ENCODE results near the gene IGSF9B.
"Not testable (repeated sequence)": the region's sequence is repeated elsewhere in the genome, so short reads cannot be mapped to it uniquely, and the experiment has no call there.

Gene IGSF9B, protein sequence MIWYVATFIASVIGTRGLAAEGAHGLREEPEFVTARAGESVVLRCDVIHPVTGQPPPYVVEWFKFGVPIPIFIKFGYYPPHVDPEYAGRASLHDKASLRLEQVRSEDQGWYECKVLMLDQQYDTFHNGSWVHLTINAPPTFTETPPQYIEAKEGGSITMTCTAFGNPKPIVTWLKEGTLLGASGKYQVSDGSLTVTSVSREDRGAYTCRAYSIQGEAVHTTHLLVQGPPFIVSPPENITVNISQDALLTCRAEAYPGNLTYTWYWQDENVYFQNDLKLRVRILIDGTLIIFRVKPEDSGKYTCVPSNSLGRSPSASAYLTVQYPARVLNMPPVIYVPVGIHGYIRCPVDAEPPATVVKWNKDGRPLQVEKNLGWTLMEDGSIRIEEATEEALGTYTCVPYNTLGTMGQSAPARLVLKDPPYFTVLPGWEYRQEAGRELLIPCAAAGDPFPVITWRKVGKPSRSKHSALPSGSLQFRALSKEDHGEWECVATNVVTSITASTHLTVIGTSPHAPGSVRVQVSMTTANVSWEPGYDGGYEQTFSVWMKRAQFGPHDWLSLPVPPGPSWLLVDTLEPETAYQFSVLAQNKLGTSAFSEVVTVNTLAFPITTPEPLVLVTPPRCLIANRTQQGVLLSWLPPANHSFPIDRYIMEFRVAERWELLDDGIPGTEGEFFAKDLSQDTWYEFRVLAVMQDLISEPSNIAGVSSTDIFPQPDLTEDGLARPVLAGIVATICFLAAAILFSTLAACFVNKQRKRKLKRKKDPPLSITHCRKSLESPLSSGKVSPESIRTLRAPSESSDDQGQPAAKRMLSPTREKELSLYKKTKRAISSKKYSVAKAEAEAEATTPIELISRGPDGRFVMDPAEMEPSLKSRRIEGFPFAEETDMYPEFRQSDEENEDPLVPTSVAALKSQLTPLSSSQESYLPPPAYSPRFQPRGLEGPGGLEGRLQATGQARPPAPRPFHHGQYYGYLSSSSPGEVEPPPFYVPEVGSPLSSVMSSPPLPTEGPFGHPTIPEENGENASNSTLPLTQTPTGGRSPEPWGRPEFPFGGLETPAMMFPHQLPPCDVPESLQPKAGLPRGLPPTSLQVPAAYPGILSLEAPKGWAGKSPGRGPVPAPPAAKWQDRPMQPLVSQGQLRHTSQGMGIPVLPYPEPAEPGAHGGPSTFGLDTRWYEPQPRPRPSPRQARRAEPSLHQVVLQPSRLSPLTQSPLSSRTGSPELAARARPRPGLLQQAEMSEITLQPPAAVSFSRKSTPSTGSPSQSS (N-terminal part only)

DNA sequence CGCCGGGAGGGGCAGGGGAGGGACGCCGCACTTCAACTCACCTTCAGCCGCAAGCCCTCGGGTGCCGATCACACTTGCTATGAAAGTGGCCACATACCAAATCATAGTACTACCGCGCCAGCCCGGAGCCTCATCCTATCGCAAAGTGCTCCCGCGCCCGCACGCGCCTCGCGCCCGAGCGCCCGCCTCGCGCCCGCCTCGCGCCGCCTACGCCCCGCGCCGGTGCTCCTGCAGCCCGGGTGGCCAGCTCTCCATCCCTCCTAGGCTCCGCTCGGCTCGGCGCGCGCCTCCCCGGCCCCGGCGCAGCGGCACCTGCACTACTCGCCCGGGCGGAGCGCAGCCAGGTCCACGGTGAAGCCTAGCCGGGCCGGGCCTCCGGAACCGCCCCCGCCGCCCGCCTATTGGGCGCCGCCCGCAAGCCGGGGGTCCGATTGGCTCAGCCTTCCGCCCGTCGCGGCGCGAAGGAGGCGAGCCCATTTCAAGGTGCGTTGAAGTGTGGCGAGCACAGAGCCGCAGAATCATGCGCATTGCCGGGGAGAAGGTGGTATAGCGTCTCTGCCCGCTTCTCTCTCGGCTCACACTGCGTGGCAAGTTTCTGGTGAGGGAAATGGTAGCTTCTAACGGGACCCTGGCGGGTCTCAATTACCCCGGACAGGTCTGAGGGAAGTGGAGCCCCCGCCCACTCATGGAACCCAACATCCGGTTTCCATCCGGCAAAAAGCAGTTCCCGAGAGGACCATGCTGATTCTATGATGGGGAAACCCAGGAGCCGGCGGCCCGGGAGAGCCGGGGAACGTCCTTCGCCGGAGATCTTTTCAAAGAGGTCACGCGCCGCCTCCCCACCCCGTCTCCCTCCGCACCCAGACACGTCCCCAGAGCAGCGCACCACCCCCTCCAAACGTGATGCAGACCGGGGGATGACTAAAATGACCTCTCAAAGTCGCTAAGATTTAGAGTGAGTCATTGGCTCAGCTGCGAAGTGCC lies at the start of gene IGSF9B:
Gene IGSF9B, minus strand, starts transcription at position 319 of the 984 bp plus-strand sequence. Its CDS starts 214 bp downstream, at position 105.
- DNase-seq: no peak

DNA sequence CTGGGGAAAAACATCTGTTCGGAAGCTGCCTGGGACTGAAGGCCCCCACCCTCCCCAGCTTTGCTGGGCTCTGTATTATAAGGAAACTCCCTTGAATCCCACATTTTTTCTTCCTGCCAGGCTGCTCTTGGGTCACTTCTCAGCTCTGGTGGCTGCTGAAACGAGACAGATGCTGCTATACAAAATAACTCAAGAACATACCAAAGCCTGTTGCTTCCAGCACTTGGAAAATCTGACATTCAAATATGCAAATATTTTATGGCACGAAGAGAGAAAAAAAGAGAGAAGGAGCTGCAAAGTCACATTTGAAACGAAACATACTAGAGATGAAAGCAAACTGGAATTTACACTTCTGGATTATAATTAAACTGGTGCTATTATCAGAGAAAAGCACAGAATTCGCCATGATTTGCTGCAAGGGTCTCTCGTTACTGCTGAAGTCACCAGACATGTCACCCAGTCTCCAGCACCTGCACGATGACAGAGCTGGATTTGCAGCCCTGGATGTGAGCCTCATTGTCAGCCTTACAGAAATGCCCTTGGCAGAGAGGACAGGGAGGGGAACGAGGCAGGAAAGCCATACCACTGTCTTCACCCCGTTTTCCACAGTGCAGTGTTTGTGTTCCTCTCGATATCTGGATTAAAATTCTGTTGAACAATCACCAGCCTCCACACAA lies 47.9 kb upstream of the IGSF9B start:
- no peak for DNase-seq

DNA sequence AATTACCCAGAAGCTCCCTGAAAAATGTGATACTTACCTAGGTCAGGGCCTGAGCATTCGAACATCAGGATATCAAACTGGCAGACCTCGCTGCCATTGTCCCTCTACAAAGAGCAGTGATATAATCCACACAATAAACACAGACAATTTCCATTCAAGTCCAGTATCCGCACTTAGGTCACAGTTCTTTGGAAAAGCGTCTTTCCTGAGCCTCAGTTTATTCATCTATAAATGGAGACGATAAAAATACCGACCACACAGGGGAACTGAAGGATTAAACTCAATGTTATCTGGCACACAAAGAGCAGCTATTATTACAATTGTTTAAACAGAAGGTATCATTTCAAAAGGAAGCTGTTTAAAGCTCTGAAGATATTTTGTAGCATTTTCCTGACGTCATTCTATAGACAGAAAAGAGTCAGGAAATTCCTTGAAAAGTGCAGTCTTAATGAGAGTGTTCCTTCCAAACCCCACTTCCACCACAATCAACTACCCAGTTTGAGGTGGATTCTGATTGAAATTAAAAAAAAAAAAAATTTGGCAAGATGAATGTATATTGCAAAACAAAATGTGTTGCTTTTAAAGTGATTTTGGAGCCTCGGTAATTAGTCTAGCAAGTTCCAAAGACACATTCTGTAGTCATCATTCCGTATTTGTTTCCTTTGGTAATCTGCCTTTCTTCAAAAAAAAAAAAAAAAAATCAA lies 47.2 kb upstream of the IGSF9B start:
- no peak for DNase-seq

DNA sequence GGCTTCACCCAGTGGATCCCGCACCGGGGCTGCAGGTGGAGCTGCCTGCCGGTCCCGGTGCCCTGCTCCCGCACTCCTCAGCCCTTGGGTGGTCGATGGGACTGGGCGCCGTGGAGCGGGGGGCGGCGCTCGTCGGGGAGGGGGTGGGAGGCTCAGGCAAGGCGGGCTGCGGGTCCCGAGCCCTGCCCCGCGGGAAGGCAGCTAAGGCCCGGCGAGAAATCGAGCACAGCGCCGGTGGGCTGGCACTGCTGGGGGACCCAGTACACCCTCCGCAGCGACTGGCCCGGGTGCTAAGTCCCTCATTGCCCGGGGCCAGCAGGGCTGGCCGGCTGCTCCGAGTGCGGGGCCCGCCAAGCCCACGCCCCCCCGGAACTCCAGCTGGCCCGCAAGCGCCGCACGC lies 46.1 kb upstream of the IGSF9B start:
- not testable (repeated sequence) for DNase-seq

DNA sequence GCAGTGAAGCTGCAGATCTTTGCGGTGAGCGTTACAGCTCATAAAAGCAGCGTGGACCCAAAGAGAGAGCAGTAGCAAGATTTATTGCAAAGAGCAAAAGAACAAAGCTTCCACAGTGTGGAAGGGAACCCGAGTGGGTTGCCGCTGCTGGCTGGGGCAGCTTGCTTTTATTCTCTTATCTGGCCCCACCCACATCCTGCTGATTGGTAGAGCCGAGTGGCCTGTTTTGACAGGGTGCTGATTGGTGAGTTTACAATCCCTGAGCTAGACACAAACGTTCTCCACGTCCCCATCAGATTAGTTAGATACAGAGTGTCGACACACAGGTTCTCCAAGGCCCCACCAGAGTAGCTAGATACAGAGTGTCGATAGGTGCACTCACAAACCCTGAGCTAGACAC lies 45.6 kb upstream of the IGSF9B start:
- not testable (repeated sequence) for DNase-seq

DNA sequence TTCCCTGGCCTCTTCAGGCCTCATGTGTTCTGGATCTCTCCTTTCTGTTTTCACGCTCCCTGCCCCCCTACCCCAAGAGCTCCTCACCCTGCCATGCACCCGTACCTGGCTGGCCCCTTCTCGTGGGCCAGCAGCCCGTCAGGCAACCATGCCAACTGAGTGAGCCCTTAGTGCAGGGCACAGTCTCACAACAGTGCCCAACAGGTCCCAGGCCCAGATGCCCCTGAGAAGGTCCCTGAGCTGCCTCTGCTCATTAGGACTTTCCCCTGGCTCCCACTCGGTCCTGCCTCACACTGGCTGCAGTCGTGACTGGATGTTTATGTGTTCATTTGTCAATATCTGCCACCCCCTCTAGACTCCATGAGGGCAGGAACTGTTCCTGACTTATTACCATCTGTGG lies 44.8 kb upstream of the IGSF9B start:
- DNase-seq: no peak

DNA sequence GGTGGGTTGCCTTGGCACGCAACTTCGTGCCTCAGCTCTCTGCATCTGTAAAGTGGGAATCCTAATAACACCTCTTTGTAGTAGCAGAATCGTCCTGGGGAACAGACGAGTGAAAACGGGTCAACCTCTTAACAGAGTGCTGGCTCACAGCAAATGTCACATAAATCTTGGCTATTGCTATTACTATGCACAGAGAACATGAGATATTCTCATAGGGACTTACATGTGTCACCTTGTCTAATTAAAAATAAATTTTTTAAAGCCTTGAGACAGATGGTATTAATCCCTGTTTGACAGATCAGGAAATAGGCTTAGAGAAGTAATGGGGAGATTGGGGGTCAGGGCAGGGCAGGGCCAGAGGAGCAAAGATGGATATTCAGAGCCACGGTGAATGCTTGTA lies 44.3 kb upstream of the IGSF9B start:
- DNase-seq: no peak

DNA sequence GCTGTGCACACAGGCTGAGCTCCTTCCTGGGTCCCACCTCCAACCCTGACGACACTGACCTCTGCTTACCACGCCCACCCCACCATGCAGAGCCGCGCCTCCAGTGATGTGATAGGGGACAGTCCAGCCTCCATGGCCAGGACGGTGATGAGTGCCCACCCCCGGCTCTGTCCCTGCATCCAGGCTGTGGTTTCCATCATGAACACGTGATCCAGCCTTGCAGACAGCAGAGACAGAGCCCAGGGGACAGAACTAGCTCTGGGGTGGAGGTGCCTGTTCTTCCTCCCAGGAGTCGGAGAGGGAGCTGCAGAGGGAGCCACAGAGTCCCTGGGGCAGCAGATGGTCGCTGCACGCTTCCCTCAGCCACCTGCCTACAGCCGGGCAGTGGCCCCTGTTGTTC lies 42.6 kb upstream of the IGSF9B start:
- no peak for DNase-seq

DNA sequence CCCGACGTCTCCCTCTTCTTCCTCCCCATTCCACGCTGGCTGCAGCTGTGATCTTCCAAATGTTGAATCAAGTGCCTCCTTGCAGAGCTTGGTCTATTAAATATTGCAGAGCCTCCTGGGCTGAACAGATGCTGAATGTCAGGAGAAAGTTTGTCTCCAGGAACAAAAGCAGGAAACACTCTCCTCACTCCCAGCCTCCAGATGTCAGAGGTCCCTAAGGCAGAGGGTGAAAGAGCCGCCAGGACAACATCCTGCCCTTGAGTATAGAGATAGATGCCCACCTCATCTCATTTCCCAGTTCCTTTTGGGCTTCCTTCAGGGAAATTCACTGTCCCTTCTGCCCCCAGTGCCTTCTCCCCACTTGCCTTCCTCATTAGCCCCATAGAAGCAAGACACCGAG lies 40.8 kb upstream of the IGSF9B start:
- no peak for DNase-seq

DNA sequence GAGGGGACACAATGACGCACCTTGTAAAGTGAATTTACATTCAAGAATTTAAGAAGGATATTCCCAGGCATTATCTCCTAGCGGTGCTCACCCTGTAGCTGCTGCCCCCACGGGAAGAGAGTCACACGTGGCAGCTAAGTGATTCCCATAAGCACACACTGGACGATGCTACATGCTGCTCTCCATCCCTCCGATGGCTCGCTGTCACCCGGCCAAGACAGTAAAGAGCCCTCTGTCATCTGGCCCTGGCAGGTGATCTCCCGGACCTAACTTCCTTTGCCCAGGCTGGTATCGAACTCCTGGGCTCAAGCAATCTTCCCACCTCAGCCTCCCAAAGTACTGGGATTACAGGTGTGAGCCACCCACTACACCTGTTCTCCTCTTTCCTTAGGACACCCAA lies 39.9 kb upstream of the IGSF9B start:
- DNase-seq: no peak

DNA sequence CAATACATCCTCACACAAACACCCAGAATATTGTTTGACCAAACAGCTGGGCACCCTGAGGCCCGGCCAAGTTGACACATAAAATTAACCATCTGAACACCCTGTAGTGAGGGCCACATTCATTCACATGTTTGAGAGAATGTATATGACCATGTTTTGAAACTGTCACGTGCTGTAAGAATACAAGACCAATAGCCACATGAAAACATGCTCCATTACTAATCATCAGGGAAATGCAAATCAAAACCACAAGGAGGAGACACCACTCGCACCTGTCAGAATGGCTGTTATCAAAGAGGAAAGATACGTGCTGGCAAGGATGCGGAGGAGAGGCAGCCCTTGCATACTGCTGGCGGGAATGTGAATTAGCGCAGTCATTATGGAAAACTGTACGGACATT lies 38.3 kb upstream of the IGSF9B start:
- DNase-seq: no peak

DNA sequence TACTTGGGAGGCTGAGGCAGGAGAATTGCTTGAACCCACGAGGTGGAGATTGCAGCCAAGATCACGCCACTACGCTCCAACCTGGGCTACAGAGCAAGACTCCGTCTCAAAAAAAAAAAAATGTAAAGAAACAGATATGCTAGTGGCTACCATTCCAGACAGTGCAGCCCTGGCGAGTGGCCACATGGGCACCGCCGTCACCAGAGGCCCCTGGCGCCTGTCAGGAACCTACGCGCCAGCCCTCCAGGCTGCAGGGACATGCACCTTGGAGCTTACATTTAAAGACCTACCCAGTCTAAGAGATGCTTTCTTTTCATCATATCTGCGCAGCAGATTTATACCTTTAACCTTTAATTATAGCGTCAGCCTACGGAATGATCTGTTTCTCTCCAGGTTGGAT lies 37.2 kb upstream of the IGSF9B start:
- DNase-seq: no peak

DNA sequence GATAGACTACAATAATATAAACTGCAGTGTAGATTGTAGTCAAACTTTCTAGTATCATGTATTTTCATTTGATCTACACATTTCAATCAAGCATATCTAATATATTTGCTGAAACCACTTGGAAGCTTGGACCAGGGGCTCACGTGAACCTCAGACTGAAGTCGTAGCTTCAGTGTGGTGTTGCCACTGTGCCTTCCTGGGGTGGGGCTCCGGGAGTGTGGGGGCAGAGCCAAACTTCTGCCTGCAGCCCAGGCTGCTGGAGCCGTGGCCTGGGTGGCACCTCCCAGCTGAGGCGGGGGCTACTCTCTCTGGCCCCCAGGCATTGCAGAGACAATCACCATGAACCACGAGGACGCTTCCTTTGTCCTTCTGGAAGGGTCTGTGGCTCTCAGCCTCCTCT lies 36.3 kb upstream of the IGSF9B start:
- no peak for DNase-seq

DNA sequence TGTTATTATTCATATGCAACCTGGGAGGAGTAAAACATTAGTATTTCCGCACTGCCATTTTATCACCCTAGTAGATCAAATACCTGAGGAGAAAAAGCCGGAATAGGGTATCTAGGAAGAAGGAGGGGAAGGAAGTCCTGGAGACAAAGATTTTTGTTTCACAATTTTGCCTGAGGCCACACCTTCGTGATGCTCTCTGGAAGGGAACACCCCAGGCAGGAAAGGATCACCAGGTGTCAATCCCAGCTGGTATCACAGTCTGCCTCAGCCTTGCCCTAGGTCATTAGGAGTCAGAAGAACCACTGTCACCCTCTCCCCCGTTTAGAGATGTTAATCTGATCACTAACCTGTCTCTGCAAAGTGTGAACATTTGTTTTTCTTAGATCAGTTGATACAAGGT lies 35.4 kb upstream of the IGSF9B start:
- DNase-seq: no peak

DNA sequence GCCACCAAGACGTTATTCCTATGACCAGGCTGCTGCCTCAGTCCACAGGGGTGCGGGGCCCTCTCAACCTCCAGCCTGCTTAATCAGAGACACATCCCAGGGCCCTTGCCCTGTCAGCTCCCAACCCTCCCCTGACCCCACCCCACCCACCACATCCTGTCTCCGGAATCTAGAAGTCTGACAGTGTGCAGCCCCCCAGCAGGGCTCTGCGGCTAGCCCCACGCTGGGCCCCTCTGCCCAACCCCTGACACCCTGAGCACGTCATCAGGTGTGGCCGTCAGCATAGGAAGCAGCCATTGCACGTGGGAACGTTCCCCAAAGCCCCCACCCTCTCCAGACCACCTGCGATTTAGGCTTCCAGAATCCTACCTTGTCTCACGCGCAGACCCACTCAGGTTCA lies 34.3 kb upstream of the IGSF9B start:
- DNase-seq: no peak

DNA sequence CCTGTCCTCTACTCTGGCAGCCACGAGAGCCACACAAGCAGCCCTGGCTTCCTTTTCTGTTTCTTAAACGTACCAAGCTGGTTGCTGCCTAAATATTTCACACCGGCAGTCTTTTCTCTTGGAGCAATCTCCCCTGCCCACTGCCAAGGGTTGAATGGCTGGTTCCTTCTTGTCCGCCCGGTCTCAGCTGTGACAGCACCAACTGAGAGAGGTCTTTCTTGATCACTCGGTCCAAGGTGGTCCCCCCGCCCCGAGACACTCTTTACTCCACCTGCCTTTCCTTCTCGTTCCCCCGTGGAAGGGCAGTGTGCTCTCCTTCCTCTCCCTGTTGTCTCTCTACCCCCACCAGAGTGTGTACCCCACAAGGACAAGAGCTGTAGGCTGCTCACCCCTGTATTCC lies 33.7 kb upstream of the IGSF9B start:
- DNase-seq: no peak

DNA sequence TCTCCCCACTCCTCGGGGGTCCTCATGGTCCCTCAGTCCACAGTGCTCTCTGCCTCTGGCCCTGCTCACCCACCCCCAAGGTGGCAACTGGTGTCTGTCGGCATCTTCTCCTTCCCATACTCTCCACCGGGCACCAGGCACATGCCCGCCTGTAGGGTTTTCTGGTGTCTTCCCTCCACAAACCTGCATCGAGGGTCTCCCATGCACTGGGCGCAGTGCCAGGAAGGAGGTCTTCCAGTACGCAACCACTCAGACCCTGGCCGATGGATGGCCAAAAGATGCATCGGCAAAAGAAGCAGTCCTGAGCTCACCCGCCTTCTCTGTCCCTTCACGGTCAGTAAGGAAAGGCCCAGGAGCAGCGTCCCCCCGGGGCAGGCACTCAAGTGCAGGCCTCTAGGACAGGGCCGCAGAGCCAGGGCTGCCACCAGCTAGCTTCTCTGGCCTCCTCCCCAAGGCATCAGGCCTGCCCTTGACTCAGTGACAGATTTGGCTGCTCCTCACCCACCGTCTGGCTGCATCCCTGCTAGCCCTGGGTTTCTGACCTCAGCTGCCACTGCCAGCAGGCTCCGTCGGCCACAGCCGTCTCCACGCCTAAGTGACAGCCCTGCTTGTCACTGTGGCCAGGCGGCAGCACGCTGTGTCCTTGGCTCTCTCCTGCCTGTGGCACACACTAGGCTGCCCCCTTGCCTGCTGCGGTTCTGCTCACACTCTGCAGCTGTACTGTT lies 32.1 kb upstream of the IGSF9B start:
- no peak for DNase-seq

DNA sequence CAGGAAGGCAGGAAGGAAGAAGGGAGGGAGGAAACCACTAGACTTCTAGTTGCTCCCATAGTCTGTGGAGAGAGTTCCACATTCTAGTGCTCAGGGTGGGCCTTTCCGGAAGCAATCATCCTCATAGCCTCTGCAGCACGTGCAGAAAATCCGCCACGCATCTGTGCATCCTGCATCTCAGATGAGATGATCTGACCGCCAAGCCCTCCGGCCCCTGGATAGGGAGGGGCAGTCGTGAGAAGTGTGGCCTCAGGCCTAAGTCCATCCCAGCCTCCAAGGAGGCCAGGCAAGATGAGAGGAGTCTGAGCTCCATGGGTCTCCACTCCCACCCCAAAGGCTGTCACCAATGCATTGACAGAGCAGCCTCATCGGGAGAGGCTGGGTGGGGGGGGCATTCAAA lies 30.4 kb upstream of the IGSF9B start:
- DNase-seq: no peak

DNA sequence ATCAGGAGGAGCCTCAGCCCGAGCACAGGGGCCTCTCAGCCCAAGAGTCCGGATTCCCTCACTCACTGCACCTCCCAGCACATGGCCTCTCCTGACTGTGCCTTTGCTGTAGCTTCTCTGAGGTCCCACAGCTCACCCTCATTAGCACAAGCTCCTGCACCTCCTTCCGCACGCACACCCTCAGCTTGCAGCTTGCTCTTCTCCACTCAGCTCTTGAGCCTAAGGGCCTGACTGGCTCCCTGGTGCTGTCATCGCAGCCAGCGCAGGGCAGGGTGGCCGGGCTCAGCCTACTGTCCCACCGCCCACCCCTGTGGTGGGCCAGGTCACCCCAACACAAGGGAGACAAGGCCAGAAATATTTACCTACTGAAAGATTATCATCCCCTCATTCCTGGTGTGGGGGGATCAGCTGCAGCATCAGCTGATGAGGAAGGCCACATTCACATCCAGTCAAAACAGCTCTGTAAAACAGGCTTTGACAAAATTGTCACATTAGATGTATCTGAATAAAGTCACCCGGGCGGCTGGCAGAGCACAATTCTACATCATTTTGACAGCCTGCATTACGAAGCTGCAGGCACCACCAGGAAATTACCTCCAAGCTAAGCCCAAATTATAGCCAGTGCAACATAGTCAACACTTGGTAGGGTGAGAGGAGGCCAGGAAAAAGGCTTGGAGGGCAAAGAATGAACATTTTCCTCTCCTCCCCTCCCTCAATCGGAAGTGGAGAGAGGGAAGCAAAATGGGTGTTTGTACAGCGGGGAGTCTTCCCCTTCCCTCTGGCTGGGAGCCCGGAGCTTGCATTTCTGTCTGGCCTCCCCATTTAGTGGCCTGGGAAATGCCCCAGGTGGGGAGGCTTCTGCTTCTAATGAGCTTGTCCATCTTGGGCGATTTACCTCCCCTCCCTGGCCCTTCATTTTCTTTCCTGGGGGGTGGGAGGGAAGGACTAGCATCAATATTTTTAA lies 29.5 kb upstream of the IGSF9B start:
- no peak for DNase-seq

All from SIG-M5 (cell line).